WTC11 (cell line): ENCODE data around the gene AKAP6. TPM values are rescaled to one million over a fixed set of nuclear protein-coding genes. Genes with fewer than 3 reads are reported as not detected.

Source experiments
- ATAC-seq: fragments of 200-7000 bp; cut with Tn5 transposase; 2 replicates; pipeline ENCODE4 v1.10.0; 2021; ENCODE audit warnings: mild to moderate bottlenecking, moderate library complexity
- CTCF ChIA-PET: fragments of 300-600 bp; sonication (Branson Sonifier 250); formaldehyde crosslinking; loops from one replicate; lab custom pipeline; 2021; ENCODE audit warnings: antibody characterized with exemption; lab: Charles Lee
- POLR2A ChIA-PET: fragments of 350-600 bp; sonication (Branson Sonifier 250); formaldehyde crosslinking; loops from one replicate; lab custom pipeline; 2021; ENCODE audit warnings: antibody characterized with exemption; lab: Charles Lee
- DNase-seq: peaks from one replicate; pipeline ENCODE4 v3.0.0; 2021; ENCODE audit warnings: low spot score
- H3K27ac Mint-ChIP-seq: 2 replicates; pipeline ENCODE4 v1.8.0; 2021; ENCODE audit warnings: mixed read lengths
- H3K27me3 Mint-ChIP-seq: 2 replicates; pipeline ENCODE4 v1.8.0; 2021; ENCODE audit warnings: low read depth, mild to moderate bottlenecking, moderate library complexity, mixed read lengths
- H3K36me3 Mint-ChIP-seq: 2 replicates; pipeline ENCODE4 v1.8.0; 2021; ENCODE audit warnings: mixed read lengths
- H3K4me1 Mint-ChIP-seq: 2 replicates; pipeline ENCODE4 v1.8.0; 2022; ENCODE audit warnings: mixed read lengths
- H3K4me3 Mint-ChIP-seq: 2 replicates; pipeline ENCODE4 v1.8.0; 2021; ENCODE audit warnings: mild to moderate bottlenecking, moderate library complexity, mixed read lengths
- H3K9me3 Mint-ChIP-seq: 2 replicates; pipeline ENCODE4 v1.8.0; 2021; ENCODE audit warnings: mixed read lengths
- ESRRA ChIP-seq: sonication (generic); formaldehyde crosslinking; IDR thresholded peaks from 2 replicates; pipeline ENCODE4 v1.8.1; 2022; ENCODE audit warnings: mild to moderate bottlenecking, missing genetic modification reagents, borderline replicate concordance
- ETV6 ChIP-seq: sonication (generic); formaldehyde crosslinking; IDR thresholded peaks from 2 replicates; pipeline ENCODE4 v1.8.1; 2022; ENCODE audit warnings: mild to moderate bottlenecking, missing genetic modification reagents
- GTF2I ChIP-seq: fragments of 250-450 bp; sonication (Bioruptor Pico); conservative IDR thresholded peaks from 2 replicates; pipeline ENCODE4 v1.4.0; 2021; ENCODE audit warnings: mild to moderate bottlenecking
- IRF2 ChIP-seq: sonication (generic); formaldehyde crosslinking; IDR thresholded peaks from 2 replicates; pipeline ENCODE4 v1.8.0; 2022; ENCODE audit warnings: low read depth, missing genetic modification reagents, borderline replicate concordance
- NR1H2 ChIP-seq: sonication (generic); formaldehyde crosslinking; IDR thresholded peaks from 2 replicates; pipeline ENCODE4 v1.9.0; 2021; ENCODE audit warnings: mild to moderate bottlenecking, moderate library complexity, missing genetic modification reagents
- PRRX2 ChIP-seq: fragments of 250-450 bp; sonication (Bioruptor Pico); IDR thresholded peaks from 2 replicates; pipeline ENCODE4 v1.8.0; 2021; ENCODE audit warnings: mild to moderate bottlenecking
- ZNF232 ChIP-seq: sonication (generic); formaldehyde crosslinking; IDR thresholded peaks from 2 replicates; pipeline ENCODE4 v1.8.0; 2022; ENCODE audit warnings: mild to moderate bottlenecking, missing genetic modification reagents
- total RNA-seq: library from RNA; stranded (reverse); gene quantifications from 3 replicates; pipeline ENCODE4 v1.2.3, GENCODE V29; 2021
- TF ChIP-seq, protein P1 (sequence below): sonication (generic); formaldehyde crosslinking; IDR thresholded peaks from 2 replicates; pipeline ENCODE4 v1.8.0; 2023; ENCODE audit warnings: missing genetic modification reagents, mild to moderate bottlenecking, borderline replicate concordance
- TF ChIP-seq, protein P2 (sequence below): sonication (generic); formaldehyde crosslinking; IDR thresholded peaks from 2 replicates; pipeline ENCODE4 v1.8.1; 2023; ENCODE audit warnings: mild to moderate bottlenecking, missing genetic modification reagents, borderline replicate concordance
- TF ChIP-seq, protein P3 (sequence below): sonication (generic); formaldehyde crosslinking; IDR thresholded peaks from 2 replicates; pipeline ENCODE4 v1.8.1; 2022; ENCODE audit warnings: low read depth, mild to moderate bottlenecking, moderate library complexity, missing genetic modification reagents, borderline replicate concordance
- TF ChIP-seq, protein P4 (sequence below): sonication (generic); formaldehyde crosslinking; IDR thresholded peaks from 2 replicates; pipeline ENCODE4 v1.8.1; 2023; ENCODE audit warnings: mild to moderate bottlenecking, moderate library complexity, missing genetic modification reagents
- TF ChIP-seq, protein P5 (sequence below): sonication (generic); formaldehyde crosslinking; conservative IDR thresholded peaks from 2 replicates; pipeline ENCODE4 v1.8.1; 2023; ENCODE audit warnings: mild to moderate bottlenecking, low read depth, missing genetic modification reagents, moderate library complexity

Gene AKAP6
- total RNA-seq, 1 experiment from 2014 or later, result 0.63 TPM

DNA sequence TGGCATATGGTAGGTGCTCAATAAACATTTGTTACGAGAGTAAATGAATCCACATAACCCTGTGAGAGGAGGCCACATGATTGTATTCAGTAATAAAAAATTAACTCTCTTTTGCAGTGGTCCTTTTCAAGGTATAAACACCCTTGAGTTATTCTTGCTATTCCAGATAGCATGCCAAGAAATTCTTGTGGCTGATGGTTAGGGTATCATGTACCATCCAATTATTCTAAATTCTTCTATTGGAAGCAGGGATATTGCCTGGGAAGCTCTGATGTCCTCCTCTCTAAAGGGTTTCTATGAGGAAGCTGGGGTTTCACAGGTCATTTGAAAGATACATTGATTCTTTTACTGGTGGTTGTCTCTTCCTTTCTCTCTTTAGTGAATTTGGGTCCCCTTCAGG is 10.1 kb downstream of the AKAP6 start (continued):
- no peak for TF ChIP-seq ESRRA (CRISPR knock-in tag)
- TF ChIP-seq PRRX2 (CRISPR knock-in tag), result no peak
- TF ChIP-seq, protein P1, sequence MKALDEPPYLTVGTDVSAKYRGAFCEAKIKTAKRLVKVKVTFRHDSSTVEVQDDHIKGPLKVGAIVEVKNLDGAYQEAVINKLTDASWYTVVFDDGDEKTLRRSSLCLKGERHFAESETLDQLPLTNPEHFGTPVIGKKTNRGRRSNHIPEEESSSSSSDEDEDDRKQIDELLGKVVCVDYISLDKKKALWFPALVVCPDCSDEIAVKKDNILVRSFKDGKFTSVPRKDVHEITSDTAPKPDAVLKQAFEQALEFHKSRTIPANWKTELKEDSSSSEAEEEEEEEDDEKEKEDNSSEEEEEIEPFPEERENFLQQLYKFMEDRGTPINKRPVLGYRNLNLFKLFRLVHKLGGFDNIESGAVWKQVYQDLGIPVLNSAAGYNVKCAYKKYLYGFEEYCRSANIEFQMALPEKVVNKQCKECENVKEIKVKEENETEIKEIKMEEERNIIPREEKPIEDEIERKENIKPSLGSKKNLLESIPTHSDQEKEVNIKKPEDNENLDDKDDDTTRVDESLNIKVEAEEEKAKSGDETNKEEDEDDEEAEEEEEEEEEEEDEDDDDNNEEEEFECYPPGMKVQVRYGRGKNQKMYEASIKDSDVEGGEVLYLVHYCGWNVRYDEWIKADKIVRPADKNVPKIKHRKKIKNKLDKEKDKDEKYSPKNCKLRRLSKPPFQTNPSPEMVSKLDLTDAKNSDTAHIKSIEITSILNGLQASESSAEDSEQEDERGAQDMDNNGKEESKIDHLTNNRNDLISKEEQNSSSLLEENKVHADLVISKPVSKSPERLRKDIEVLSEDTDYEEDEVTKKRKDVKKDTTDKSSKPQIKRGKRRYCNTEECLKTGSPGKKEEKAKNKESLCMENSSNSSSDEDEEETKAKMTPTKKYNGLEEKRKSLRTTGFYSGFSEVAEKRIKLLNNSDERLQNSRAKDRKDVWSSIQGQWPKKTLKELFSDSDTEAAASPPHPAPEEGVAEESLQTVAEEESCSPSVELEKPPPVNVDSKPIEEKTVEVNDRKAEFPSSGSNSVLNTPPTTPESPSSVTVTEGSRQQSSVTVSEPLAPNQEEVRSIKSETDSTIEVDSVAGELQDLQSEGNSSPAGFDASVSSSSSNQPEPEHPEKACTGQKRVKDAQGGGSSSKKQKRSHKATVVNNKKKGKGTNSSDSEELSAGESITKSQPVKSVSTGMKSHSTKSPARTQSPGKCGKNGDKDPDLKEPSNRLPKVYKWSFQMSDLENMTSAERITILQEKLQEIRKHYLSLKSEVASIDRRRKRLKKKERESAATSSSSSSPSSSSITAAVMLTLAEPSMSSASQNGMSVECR (CRISPR knock-in tag), result no peak
- no peak for TF ChIP-seq GTF2I (CRISPR knock-in tag)
- no peak for TF ChIP-seq IRF2 (CRISPR knock-in tag)
- TF ChIP-seq, protein P2, sequence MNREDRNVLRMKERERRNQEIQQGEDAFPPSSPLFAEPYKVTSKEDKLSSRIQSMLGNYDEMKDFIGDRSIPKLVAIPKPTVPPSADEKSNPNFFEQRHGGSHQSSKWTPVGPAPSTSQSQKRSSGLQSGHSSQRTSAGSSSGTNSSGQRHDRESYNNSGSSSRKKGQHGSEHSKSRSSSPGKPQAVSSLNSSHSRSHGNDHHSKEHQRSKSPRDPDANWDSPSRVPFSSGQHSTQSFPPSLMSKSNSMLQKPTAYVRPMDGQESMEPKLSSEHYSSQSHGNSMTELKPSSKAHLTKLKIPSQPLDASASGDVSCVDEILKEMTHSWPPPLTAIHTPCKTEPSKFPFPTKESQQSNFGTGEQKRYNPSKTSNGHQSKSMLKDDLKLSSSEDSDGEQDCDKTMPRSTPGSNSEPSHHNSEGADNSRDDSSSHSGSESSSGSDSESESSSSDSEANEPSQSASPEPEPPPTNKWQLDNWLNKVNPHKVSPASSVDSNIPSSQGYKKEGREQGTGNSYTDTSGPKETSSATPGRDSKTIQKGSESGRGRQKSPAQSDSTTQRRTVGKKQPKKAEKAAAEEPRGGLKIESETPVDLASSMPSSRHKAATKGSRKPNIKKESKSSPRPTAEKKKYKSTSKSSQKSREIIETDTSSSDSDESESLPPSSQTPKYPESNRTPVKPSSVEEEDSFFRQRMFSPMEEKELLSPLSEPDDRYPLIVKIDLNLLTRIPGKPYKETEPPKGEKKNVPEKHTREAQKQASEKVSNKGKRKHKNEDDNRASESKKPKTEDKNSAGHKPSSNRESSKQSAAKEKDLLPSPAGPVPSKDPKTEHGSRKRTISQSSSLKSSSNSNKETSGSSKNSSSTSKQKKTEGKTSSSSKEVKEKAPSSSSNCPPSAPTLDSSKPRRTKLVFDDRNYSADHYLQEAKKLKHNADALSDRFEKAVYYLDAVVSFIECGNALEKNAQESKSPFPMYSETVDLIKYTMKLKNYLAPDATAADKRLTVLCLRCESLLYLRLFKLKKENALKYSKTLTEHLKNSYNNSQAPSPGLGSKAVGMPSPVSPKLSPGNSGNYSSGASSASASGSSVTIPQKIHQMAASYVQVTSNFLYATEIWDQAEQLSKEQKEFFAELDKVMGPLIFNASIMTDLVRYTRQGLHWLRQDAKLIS (CRISPR knock-in tag), result no peak

DNA sequence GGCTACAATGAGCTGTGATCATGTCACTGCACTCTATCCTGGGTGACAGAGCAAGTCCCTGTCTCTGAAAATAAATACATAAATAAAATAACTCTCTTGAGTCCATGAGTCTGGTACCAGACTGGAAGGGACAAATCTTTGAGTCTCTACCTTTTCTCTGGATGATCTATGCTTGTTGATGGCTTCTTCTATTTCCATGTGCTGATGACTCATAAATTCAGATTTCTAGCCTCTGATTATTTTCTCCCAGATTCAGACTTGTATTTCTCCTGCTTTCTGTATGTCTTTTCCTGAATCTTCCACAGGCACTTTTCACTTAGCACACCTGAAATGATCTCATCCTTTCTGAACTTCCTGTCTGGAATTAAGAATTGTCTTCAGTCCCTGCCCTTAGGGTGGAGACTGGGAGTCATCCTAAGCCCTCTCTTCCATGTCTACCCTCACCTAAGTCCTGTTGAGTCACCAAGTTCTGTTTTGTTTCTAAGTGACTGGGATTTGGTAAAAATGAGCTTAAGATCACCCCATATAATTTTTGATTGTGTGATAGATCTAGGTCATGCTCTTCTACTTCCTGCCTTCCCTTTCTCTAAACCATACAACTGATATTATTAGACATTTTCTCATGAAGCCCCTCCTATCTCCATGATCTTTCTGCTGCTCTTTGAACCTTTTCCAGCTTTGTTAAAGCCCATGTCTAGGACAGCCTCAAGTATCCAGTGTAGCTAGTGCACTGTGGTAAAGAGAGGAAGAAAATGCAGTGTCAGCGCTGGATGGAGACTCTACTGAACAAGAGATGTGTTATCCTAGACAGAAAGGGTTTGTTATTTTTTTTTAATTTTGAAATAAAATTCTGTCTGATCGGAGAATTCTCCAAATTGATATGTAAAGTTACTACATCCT is 13.1 kb downstream of the AKAP6 start:
- H3K27me3 Mint-ChIP-seq, result no peaks in the 10 kb centered on the region

DNA sequence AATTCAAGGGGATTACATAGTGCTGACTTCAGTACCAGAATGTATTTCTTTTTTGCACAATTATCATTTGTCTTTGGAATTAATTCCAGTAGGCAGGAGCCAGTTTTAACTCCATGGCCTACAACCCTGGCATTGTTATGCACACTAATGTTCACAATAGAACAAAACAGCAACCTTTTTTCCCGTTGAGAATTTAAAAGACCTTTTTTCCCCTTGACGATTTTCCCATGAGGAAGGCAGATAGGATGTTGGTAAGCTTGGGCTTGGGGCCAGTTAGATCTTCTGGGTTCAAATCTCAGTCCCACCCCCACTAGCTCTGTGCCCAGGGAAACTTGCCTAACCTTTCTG is 13.7 kb downstream of the AKAP6 start:
- H3K27me3 Mint-ChIP-seq, result no peaks in the 10 kb centered on the region
- ChIA-PET POLR2A (no interaction called here), CTCF (no interaction called here)
- peaks cover 20% of the 10 kb centered on the region for H3K4me1 Mint-ChIP-seq
- no peak overlapping the region for H3K4me3 Mint-ChIP-seq
- no peak overlapping the region for H3K27ac Mint-ChIP-seq
- ATAC-seq (peak; percentile 51; the same call in 1 of the 2 replicates), DNase-seq (no peak)
- no peaks in the 10 kb centered on the region for H3K36me3 Mint-ChIP-seq
- no peaks in the 10 kb centered on the region for H3K9me3 Mint-ChIP-seq
- TF ChIP-seq, protein P3, sequence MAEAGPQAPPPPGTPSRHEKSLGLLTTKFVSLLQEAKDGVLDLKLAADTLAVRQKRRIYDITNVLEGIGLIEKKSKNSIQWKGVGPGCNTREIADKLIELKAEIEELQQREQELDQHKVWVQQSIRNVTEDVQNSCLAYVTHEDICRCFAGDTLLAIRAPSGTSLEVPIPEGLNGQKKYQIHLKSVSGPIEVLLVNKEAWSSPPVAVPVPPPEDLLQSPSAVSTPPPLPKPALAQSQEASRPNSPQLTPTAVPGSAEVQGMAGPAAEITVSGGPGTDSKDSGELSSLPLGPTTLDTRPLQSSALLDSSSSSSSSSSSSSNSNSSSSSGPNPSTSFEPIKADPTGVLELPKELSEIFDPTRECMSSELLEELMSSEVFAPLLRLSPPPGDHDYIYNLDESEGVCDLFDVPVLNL (CRISPR knock-in tag), result no peak
- TF ChIP-seq, protein P1 (CRISPR knock-in tag), result no peak
- TF ChIP-seq, protein P4, sequence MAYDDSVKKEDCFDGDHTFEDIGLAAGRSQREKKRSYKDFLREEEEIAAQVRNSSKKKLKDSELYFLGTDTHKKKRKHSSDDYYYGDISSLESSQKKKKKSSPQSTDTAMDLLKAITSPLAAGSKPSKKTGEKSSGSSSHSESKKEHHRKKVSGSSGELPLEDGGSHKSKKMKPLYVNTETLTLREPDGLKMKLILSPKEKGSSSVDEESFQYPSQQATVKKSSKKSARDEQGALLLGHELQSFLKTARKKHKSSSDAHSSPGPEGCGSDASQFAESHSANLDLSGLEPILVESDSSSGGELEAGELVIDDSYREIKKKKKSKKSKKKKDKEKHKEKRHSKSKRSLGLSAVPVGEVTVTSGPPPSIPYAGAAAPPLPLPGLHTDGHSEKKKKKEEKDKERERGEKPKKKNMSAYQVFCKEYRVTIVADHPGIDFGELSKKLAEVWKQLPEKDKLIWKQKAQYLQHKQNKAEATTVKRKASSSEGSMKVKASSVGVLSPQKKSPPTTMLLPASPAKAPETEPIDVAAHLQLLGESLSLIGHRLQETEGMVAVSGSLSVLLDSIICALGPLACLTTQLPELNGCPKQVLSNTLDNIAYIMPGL (CRISPR knock-in tag), result no peak
- TF ChIP-seq NR1H2, result no peak
- TF ChIP-seq ZNF232, result no peak
- TF ChIP-seq, protein P5, sequence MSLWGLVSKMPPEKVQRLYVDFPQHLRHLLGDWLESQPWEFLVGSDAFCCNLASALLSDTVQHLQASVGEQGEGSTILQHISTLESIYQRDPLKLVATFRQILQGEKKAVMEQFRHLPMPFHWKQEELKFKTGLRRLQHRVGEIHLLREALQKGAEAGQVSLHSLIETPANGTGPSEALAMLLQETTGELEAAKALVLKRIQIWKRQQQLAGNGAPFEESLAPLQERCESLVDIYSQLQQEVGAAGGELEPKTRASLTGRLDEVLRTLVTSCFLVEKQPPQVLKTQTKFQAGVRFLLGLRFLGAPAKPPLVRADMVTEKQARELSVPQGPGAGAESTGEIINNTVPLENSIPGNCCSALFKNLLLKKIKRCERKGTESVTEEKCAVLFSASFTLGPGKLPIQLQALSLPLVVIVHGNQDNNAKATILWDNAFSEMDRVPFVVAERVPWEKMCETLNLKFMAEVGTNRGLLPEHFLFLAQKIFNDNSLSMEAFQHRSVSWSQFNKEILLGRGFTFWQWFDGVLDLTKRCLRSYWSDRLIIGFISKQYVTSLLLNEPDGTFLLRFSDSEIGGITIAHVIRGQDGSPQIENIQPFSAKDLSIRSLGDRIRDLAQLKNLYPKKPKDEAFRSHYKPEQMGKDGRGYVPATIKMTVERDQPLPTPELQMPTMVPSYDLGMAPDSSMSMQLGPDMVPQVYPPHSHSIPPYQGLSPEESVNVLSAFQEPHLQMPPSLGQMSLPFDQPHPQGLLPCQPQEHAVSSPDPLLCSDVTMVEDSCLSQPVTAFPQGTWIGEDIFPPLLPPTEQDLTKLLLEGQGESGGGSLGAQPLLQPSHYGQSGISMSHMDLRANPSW (CRISPR knock-in tag), result no peak

More for the DNA sequence above, 13.1 kb downstream of the AKAP6 start:
- H3K9me3 Mint-ChIP-seq, result no peaks in the 10 kb centered on the region
- ChIA-PET POLR2A (no interaction called here), CTCF (no interaction called here)
- H3K4me1 Mint-ChIP-seq, result peaks cover 21% of the 10 kb centered on the region
- H3K27ac Mint-ChIP-seq, result peak overlapping the region; percentile 51
- no peak for TF ChIP-seq ETV6 (CRISPR knock-in tag)
- no peaks in the 10 kb centered on the region for H3K36me3 Mint-ChIP-seq
- H3K4me3 Mint-ChIP-seq, result no peak overlapping the region
- ATAC-seq (no peak), DNase-seq (no peak)
